Ectodermal cell (in vitro differentiated cells): ENCODE data around the gene BAHCC1.

Source experiments
- H3K27ac ChIP-seq: 2 replicates; pipeline ENCODE4 v1.7.0; 2013; ENCODE audit warnings: mild to moderate bottlenecking, low read depth, low read length; ENCODE audit not compliant: insufficient read depth, poor library complexity, severe bottlenecking
- H3K27me3 ChIP-seq: 2 replicates; pipeline ENCODE4 v1.7.0; 2013; ENCODE audit warnings: mild to moderate bottlenecking, low read length; ENCODE audit not compliant: insufficient read depth, control insufficient read depth, poor library complexity, severe bottlenecking
- H3K36me3 ChIP-seq: one replicate; pipeline ENCODE4 v1.7.0; 2013; ENCODE audit warnings: low read length; ENCODE audit not compliant: control insufficient read depth, insufficient read depth
- H3K4me1 ChIP-seq: one replicate; pipeline ENCODE4 v1.7.0; 2013; ENCODE audit warnings: low read length; ENCODE audit not compliant: control insufficient read depth, insufficient read depth
- H3K4me3 ChIP-seq: 2 replicates; pipeline ENCODE4 v1.7.0; 2013; ENCODE audit warnings: low read depth, low read length, control low read depth; ENCODE audit not compliant: insufficient read depth
- H3K9me3 ChIP-seq: 2 replicates; pipeline ENCODE4 v1.7.0; 2013; ENCODE audit warnings: mild to moderate bottlenecking, low read length, moderate library complexity; ENCODE audit not compliant: control insufficient read depth
- WGBS, 2 experiments: methylation state at CpG; one replicate each; pipeline ENCODE4 v1.1.7; 2013; ENCODE audit warnings: missing lambda C conversion rate in 2 of 2; 5-methylcytosine and 5-hydroxymethylcytosine counted together

Gene BAHCC1

DNA sequence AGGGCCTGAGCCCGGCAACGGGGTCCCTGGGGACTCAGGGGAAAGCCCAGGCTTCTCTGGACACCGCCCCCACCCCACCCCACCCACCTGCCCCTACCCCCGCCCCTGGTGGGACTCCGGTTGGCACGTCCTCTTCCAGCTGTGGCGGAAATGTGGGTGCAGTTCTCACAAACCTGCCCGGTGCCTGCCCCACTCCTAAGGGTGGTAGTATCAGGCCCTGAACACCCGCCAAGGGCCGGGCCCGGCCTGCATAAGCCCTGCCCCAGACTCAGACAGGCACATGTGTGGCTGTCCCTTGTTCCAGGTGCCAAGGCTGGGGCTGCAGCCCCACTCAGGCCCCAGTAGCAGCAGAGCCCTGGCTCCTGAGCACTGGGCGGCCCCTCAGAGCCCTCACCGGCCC is 59.2 kb downstream of the BAHCC1 start:
- Histone ChIP-seq H3K36me3 (no peaks in the 10 kb centered on the region), H3K9me3 (no peaks in the 10 kb centered on the region), H3K4me3 (no peak overlapping the region), H3K4me1 (peaks cover 14% of the 10 kb centered on the region), H3K27ac (no peak overlapping the region), H3K27me3 (no peaks in the 10 kb centered on the region)
- 94 to 96% methylated on average over 13 of the region's 13 CpGs for WGBS, 2 experiments

DNA sequence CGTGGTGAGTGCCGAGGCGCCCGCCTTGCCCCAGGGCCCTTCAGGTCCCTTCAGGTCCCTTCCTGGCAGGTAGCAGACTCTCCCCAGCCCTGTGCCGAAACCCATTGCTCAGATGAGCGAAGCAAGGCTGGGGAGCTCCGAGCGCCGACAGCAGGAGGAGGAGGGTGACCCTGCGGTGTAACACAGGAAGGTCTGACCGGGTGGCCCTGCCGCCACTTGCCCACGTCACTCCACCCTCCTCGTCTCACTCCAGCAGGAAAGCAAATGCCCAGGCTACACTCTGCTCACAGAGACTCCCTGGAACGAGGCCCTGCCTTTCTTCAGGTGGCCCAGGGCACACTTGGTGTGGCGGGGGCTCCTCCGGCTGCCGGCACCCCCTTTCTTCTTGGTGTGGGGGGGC is 60.1 kb downstream of the BAHCC1 start:
- H3K9me3 ChIP-seq: no peaks in the 10 kb centered on the region
- WGBS, 2 experiments: 92 to 93% methylated on average over 18 of the region's 18 CpGs
- H3K36me3 ChIP-seq: no peaks in the 10 kb centered on the region
- H3K4me3 ChIP-seq: no peak overlapping the region
- H3K27me3 ChIP-seq: no peaks in the 10 kb centered on the region
- no peak overlapping the region for H3K27ac ChIP-seq
- H3K4me1 ChIP-seq: peaks cover 14% of the 10 kb centered on the region

DNA sequence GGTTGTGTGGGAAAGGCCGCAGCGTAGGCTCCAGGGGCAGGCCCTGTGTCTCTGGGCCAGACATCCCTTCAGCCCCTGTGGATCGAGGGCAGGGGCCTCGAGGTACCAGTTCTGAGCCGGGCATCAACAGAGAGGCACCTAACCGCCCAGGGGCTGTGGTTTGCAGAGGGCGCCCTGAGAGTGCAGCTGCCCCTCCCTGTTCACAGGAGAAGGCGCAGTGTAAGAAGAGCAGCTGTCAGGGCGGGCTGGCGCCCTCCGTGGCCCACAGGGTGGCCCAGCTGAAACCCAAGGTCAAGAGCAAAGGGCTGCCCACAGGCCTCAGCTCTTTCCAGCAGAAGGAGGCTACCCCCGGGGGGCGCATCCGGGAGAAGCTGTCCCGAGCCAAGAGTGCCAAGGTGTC is 60.8 kb downstream of the BAHCC1 start:
- 90 to 93% methylated on average over 15 of the region's 15 CpGs for WGBS, 2 experiments
- no peak overlapping the region for H3K4me3 ChIP-seq
- no peaks in the 10 kb centered on the region for H3K27me3 ChIP-seq
- no peak overlapping the region for H3K27ac ChIP-seq
- peaks cover 14% of the 10 kb centered on the region for H3K4me1 ChIP-seq
- no peaks in the 10 kb centered on the region for H3K9me3 ChIP-seq
- H3K36me3 ChIP-seq: no peaks in the 10 kb centered on the region

DNA sequence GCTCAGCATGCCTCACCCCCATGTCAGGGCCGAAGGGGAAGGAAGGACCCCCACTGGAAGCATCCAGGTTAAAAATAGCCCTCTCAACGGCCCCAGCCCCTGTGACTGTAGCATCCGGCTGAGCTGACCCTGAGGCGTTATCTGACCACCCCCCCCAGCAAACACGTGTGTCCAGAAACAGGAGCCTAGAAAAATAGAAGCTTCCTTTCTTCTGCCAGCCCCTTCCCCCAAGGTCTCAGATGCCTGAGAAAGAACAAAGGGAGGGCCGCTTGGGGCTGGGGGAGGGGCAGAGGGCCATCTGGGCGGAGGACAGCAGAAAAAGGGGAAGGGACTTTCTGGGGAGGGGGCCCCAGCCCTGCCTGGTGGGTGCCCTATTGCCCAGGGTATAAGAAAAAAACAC is 61.5 kb downstream of the BAHCC1 start:
- no peak overlapping the region for H3K27ac ChIP-seq

DNA sequence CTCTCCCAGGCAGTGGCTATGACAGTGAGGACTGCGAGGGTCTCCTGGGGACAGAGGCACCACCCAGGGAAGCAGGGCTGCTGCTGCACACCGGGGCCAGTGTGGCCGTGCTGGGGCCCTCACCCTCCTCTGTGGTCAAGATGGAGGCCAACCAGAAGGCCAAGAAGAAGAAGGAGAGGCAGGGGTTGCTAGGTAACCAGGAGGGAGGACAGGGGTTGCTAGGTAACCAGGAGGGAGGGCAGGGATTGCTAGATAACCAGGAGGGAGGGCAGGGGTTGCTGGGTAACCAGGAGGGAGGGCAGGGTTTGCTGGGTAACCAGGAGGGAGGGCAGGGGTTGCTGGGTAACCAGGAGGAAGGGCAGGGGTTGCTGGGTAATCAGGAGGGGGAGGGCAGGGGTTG is 62.1 kb downstream of the BAHCC1 start:
- WGBS, 2 experiments: 91 to 92% methylated on average over 3 of the region's 3 CpGs
- H3K27ac ChIP-seq: no peak overlapping the region

More for the DNA sequence above, 61.5 kb downstream of the BAHCC1 start:
- 28 to 32% methylated on average over 7 of the region's 7 CpGs for WGBS, 2 experiments
- Histone ChIP-seq H3K4me3 (no peak overlapping the region), H3K27me3 (no peaks in the 10 kb centered on the region), H3K4me1 (peaks cover 14% of the 10 kb centered on the region), H3K36me3 (no peaks in the 10 kb centered on the region), H3K9me3 (no peaks in the 10 kb centered on the region)

DNA sequence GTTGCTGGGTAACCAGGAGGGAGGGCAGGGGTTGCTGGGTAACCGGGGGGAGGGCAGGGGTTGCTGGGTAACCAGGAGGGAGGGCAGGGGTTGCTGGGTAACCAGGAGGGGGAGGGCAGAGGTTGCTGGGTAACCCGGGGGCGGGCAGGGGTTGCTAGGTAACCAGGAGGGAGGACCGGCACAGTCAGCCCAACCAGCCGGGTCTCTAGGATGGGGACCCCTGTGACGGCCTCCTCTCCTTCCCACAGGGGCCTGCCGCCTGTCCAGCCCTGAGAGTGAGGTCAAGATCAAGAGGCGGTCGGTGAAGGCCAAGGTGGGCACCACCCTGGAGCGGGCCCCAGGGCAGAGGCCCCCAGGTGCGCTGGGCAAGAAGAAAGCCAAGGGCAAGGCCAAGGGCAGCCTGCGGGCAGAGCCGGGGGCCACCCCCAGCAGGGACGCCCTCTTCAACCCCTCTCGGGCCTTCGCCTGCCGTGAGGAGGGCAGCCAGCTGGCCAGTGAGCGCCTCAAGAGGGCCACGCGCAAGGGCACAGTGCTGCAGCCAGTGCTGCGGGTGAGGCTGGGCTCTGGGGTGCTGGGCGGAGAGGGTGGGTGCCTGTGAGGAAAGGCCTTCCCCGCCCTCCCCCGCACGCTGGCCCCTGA is 62.8 kb downstream of the BAHCC1 start:
- Histone ChIP-seq H3K27ac (no peak overlapping the region), H3K4me1 (peaks cover 14% of the 10 kb centered on the region), H3K27me3 (no peaks in the 10 kb centered on the region), H3K4me3 (no peak overlapping the region), H3K36me3 (no peaks in the 10 kb centered on the region), H3K9me3 (no peaks in the 10 kb centered on the region)
- WGBS, 2 experiments: 91 to 94% methylated on average over 25 of the region's 25 CpGs

More for the DNA sequence above, 62.1 kb downstream of the BAHCC1 start:
- Histone ChIP-seq H3K9me3 (no peaks in the 10 kb centered on the region), H3K4me1 (peaks cover 14% of the 10 kb centered on the region), H3K4me3 (no peak overlapping the region), H3K36me3 (no peaks in the 10 kb centered on the region), H3K27me3 (no peaks in the 10 kb centered on the region)

DNA sequence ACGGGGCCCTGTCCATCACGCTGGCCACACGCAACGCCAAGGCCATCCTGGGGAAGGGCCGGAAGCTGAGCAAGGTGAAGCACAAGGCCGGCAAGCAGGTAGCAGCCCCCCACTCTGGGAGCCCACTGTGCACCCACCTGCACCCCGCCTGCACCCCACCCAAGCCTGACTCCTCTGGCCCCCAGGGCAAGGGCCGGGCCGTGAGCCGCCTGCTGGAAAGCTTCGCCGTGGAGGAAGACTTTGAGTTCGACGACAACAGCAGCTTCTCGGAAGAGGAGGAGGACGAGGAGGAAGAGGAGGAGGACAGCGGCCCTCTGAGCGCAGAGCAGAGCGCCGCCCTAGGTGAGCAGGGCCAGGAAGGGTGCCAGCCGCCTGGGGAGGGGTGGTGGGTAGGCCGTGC is 63.4 kb downstream of the BAHCC1 start:
- 93 to 94% methylated on average over 22 of the region's 22 CpGs for WGBS, 2 experiments
- no peaks in the 10 kb centered on the region for H3K9me3 ChIP-seq
- no peaks in the 10 kb centered on the region for H3K27me3 ChIP-seq
- H3K27ac ChIP-seq: no peak overlapping the region
- H3K36me3 ChIP-seq: no peaks in the 10 kb centered on the region
- H3K4me3 ChIP-seq: no peak overlapping the region
- H3K4me1 ChIP-seq: peaks cover 14% of the 10 kb centered on the region

DNA sequence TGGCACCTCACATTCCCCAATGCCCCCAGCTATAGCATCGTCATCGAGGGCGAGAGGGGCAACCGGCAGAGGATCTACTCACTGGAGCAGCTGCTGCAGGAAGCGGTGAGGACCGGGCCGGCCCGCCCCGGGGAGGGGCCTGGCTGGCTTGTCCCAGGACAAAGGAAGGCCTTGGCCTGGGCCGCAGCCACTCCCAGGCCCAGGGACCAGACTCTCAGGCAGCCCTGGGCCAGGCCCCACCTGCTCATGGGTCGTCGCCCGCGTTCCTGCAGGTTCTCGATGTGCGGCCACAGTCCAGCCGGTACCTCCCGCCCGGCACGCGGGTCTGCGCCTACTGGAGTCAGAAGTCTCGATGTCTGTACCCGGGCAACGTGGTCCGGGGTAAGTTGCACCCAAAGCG is 64.0 kb downstream of the BAHCC1 start:
- 94% methylated on average over 27 of the region's 27 CpGs for WGBS, 2 experiments
- peaks cover 14% of the 10 kb centered on the region for H3K4me1 ChIP-seq
- H3K9me3 ChIP-seq: no peaks in the 10 kb centered on the region
- no peaks in the 10 kb centered on the region for H3K36me3 ChIP-seq
- H3K27me3 ChIP-seq: no peaks in the 10 kb centered on the region
- H3K4me3 ChIP-seq: no peak overlapping the region
- no peak overlapping the region for H3K27ac ChIP-seq

DNA sequence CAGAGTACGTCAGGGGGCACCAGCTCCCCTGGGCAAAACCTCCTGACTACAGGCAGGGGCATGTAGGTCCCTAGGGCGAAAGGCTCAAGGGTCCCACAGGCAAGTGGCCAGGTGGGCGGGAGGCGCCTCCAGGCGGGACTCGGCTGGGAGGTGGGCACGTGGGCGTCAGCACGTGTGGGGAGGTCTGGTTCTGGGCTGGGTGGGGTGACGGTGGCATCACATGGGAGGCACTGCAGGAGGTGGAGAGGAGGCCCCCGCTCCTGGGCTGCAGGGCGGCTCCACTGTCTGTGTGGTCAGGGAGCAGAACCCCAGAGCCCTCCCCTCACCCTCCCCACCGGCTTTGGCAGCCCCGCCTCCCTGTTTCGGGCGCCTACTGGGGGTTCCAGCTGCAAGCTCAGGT is 64.6 kb downstream of the BAHCC1 start:
- Histone ChIP-seq H3K27ac (no peak overlapping the region), H3K9me3 (no peaks in the 10 kb centered on the region), H3K27me3 (no peaks in the 10 kb centered on the region), H3K4me3 (no peak overlapping the region), H3K36me3 (no peaks in the 10 kb centered on the region), H3K4me1 (peaks cover 14% of the 10 kb centered on the region)
- 79 to 82% methylated on average over 16 of the region's 16 CpGs for WGBS, 2 experiments

DNA sequence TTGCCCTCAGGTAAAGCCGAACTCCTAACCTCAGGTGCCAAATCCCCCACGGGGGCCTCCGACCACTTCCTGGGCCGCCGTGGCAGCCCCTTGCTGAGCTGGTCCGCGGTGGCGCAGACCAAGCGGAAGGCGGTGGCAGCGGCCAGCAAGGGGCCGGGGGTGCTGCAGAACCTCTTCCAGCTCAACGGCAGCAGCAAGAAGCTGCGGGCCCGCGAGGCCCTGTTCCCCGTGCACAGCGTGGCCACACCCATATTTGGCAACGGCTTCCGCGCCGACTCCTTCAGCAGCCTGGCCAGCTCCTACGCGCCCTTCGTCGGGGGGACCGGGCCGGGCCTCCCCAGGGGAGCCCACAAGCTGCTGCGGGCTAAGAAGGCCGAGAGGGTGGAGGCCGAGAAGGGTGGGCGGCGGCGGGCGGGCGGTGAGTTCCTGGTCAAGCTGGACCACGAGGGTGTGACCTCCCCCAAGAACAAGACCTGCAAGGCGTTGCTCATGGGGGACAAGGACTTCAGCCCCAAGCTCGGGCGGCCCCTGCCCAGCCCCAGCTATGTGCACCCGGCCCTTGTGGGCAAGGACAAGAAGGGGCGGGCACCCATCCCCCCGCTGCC is 65.7 kb downstream of the BAHCC1 start:
- 91% methylated on average over 43 of the region's 43 CpGs for WGBS, 2 experiments

More for the DNA sequence above, 65.7 kb downstream of the BAHCC1 start:
- no peaks in the 10 kb centered on the region for H3K36me3 ChIP-seq
- peaks cover 14% of the 10 kb centered on the region for H3K4me1 ChIP-seq
- no peaks in the 10 kb centered on the region for H3K27me3 ChIP-seq
- H3K4me3 ChIP-seq: no peak overlapping the region
- no peaks in the 10 kb centered on the region for H3K9me3 ChIP-seq
- H3K27ac ChIP-seq: no peak overlapping the region
